ENCODE data around the gene TLK1.

DNA sequence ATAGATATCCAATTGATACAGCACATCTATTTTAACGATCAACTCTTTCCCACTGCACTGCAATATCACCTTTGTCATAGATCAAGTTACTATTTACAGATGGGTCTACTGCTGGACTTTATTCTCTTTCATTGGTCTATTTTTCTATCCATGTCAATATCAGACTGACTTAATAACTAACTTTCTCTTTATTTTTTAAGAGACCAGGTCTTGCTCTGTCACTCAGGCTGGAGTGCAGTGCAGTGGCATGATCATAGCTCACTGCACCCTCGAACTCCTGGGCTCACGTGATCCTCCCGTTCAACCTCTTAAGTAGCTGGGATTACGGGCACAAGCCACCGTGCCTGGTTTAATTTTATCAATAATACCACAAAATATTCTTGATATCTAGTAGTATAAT lies 71.2 kb downstream of the TLK1 start:
- TF ChIP-seq POLR2A (IDR thresholded peaks at IDR 0.05; ENCODE audit: low read depth, low read length): no peak
- TF ChIP-seq TAF1 (IDR thresholded peaks at IDR 0.05; ENCODE audit: borderline replicate concordance, low read depth, low read length): no peak
